GM12878 (cell line): ENCODE measurements around the gene IQGAP2. TPM values are rescaled to one million over a fixed set of nuclear protein-coding genes. Genes with fewer than 3 reads are reported as not detected.

Source experiments
- ATAC-seq: fragments of 200-7000 bp; cut with Tn5 transposase; 3 replicates; pipeline ENCODE4 v1.9.1; 2020; ENCODE audit warnings: mild to moderate bottlenecking, moderate library complexity
- BruUV-seq: library from RNA; stranded (reverse); fragments of 400-500 nt; replicated peaks from 2 replicates; lab custom pipeline; 2021; lab: Mats Ljungman, UMichigan
- CTCF ChIA-PET: fragments of 300-600 bp; sonication (Branson Sonifier 250); formaldehyde crosslinking; extraction: SDS; loops from one replicate; lab custom pipeline; 2021; ENCODE audit warnings: inconsistent platforms; lab: Yijun Ruan, JAX
- POLR2A ChIA-PET: fragments of 350-600 bp; formaldehyde crosslinking; extraction: SDS; loops from one replicate; lab custom pipeline; 2021; ENCODE audit warnings: inconsistent platforms; lab: Charles Lee
- RAD21 ChIA-PET: fragments of 300-600 bp; sonication (Branson Sonifier 250); formaldehyde crosslinking; loops from one replicate; lab custom pipeline; 2023; ENCODE audit warnings: antibody characterized with exemption; ENCODE audit not compliant: unreplicated experiment; lab: Charles Lee
- SMC1A ChIA-PET: fragments of 300-600 bp; sonication (Branson Sonifier 250); formaldehyde crosslinking; loops from one replicate; lab custom pipeline; 2023; ENCODE audit not compliant: unreplicated experiment, uncharacterized antibody; lab: Charles Lee
- DNase-seq: peaks from one replicate; pipeline ENCODE4 v3.0.0-alpha.2; 2011; ENCODE audit warnings: low read depth, low spot score
- FAIRE-seq: peaks from 3 replicates; lab custom pipeline; 2011; peaks lifted over from hg19 to GRCh38; lab: Jason Lieb, UNC
- H2AFZ ChIP-seq: 2 replicates; pipeline ENCODE4 v1.6.0; 2011; ENCODE audit warnings: low read depth, low read length, control low read depth; ENCODE audit not compliant: control insufficient read depth
- H3K27ac ChIP-seq: 2 replicates; pipeline ENCODE4 v1.5.1; 2011; ENCODE audit warnings: control low read depth; ENCODE audit not compliant: control insufficient read depth, insufficient read depth
- H3K27me3 ChIP-seq, 2 experiments: replicated peaks in 1 of 2; 2 replicates each; pipeline versions ENCODE4 v1.6.0 to v1.6.1; 2011; ENCODE audit warnings: low read length in 1 of 2; ENCODE audit not compliant: control insufficient read depth in 2 of 2, insufficient read depth in 2 of 2
- H3K36me3 ChIP-seq, 2 experiments: 2 replicates each; pipeline ENCODE4 v1.5.1; 2011; ENCODE audit warnings: low read length in 1 of 2; ENCODE audit not compliant: control insufficient read depth in 2 of 2, insufficient read depth in 2 of 2
- H3K4me1 ChIP-seq: 2 replicates; pipeline ENCODE4 v1.6.1; 2011; ENCODE audit warnings: mild to moderate bottlenecking, low read length, moderate library complexity, mixed read lengths; ENCODE audit not compliant: control insufficient read depth, insufficient read depth
- H3K4me2 ChIP-seq: 2 replicates; pipeline ENCODE4 v1.6.0; 2011; ENCODE audit warnings: control low read depth; ENCODE audit not compliant: control insufficient read depth, insufficient read depth
- H3K4me3 ChIP-seq: fragments of 200-600 bp; sonication (generic); 2 replicates; pipeline ENCODE4 v1.5.1; 2016
- H3K79me2 ChIP-seq: 2 replicates; pipeline ENCODE4 v1.6.0; 2011; ENCODE audit warnings: low read length; ENCODE audit not compliant: control insufficient read depth, insufficient read depth
- H3K9ac ChIP-seq: 2 replicates; pipeline ENCODE4 v1.8.0; 2011; ENCODE audit warnings: low read length, control low read depth, mixed read lengths; ENCODE audit not compliant: control insufficient read depth, insufficient read depth
- H3K9me3 ChIP-seq: replicated peaks from 3 replicates; pipeline ENCODE4 v1.5.1; 2011; ENCODE audit warnings: mild to moderate bottlenecking, low read length; ENCODE audit not compliant: control insufficient read depth, insufficient read depth
- H4K20me1 ChIP-seq: 2 replicates; pipeline ENCODE4 v1.6.0; 2011; ENCODE audit not compliant: control insufficient read depth, insufficient read depth
- ASH2L ChIP-seq: fragments of 300-600, 200-600 bp; sonication (generic); IDR thresholded peaks from 2 replicates; pipeline ENCODE4 v1.6.1; 2017; ENCODE audit warnings: low read depth, mild to moderate bottlenecking, borderline replicate concordance
- BMI1 ChIP-seq: fragments of 450-650 bp; IDR thresholded peaks from 2 replicates; pipeline ENCODE4 v1.6.1; 2016; ENCODE audit warnings: mild to moderate bottlenecking, moderate library complexity, borderline replicate concordance
- DPF2 ChIP-seq: fragments of 450-650 bp; IDR thresholded peaks from 2 replicates; pipeline ENCODE4 v1.6.1; 2017; ENCODE audit warnings: mild to moderate bottlenecking
- EZH2 ChIP-seq: IDR thresholded peaks from 2 replicates; pipeline ENCODE4 v1.6.1; 2012; ENCODE audit warnings: low read depth, mild to moderate bottlenecking, control low read depth, inconsistent platforms, low read length, borderline replicate concordance; ENCODE audit not compliant: control insufficient read depth
- HCFC1 ChIP-seq: fragments of 150-350 bp; IDR thresholded peaks from 2 replicates; pipeline ENCODE4 v1.6.1; 2014; ENCODE audit warnings: low read length
- MYC ChIP-seq: IDR thresholded peaks from 2 replicates; pipeline ENCODE4 v1.6.1; 2011; ENCODE audit warnings: mild to moderate bottlenecking, low read length, moderate library complexity, inconsistent platforms; ENCODE audit not compliant: insufficient read depth, insufficient replicate concordance, insufficient read length, severe bottlenecking
- SMAD5 ChIP-seq: IDR thresholded peaks from 2 replicates; pipeline ENCODE4 v1.6.1; 2016; ENCODE audit warnings: antibody characterized with exemption, low read depth
- SREBF1 ChIP-seq: IDR thresholded peaks from 2 replicates; pipeline ENCODE4 v1.6.1; 2012; ENCODE audit warnings: mild to moderate bottlenecking, low read length
- ZNF384 ChIP-seq: IDR thresholded peaks from 2 replicates; pipeline ENCODE4 v1.6.1; 2012; ENCODE audit warnings: low read depth, mild to moderate bottlenecking, low read length, improper control_type of control experiment, borderline replicate concordance
- WGBS: methylation state at CpG from one replicate; pipeline ENCODE4 v1.1.6; 2016; ENCODE audit warnings: low lambda C conversion rate; ENCODE audit not compliant: insufficient replicate concordance, insufficient coverage; ENCODE audit errors: missing lambda C conversion rate; 5-methylcytosine and 5-hydroxymethylcytosine counted together
- in situ Hi-C: fragments of 300-500 bp; cut with MboI; formaldehyde crosslinking; loops from 9 replicates; pipeline ENCODE4 v1.14.3; 2018; ENCODE audit warnings: mixed read lengths
- intact Hi-C: fragments of 100-400 bp; cut with micrococcal nuclease; formaldehyde crosslinking; loops from one replicate; pipeline ENCODE4 v1.14.2; 2022; ENCODE audit not compliant: unreplicated experiment
- polyA plus RNA-seq, 11 experiments: library from polyadenylated mRNA; depleted of rRNA in 4 of 11; unstranded in 6 of 11; stranded (reverse) in 5 of 11; fragments of >200 nt; fragmentation: Nextera tagmentation in 4 of 11; fragmentation: Illumina TruSeq in 1 of 11; extraction: Ambion mirVana in 4 of 11; extraction: Trizol in 1 of 11; gene quantifications; 1 replicate in 1 of 11; 2 replicates in 10 of 11; pipeline versions ENCODE4 v1.2.1 to v1.2.3, GENCODE V29; 2011 to 2016; ENCODE audit warnings: inconsistent platforms in 2 of 11, missing spikeins in 2 of 11, low read depth in 1 of 11
- total RNA-seq, 4 experiments: library from RNA; depleted of rRNA in 3 of 4; stranded (reverse); fragments of >200 nt in 3 of 4; fragmentation: Illumina TruSeq in 1 of 4; extraction: Trizol in 1 of 4; gene quantifications; 2 replicates each; pipeline versions ENCODE4 v1.2.1 to v1.2.3, GENCODE V29; 2013 to 2021
- TF ChIP-seq, protein P1 (sequence below): fragments of 450-650 bp; formaldehyde crosslinking; IDR thresholded peaks from 2 replicates; pipeline ENCODE4 v1.4.0; 2020; ENCODE audit warnings: mild to moderate bottlenecking, moderate library complexity
- TF ChIP-seq, protein P2 (sequence below), 3 experiments: IDR thresholded peaks in 2 of 3; conservative IDR thresholded peaks in 1 of 3; 2 replicates each; pipeline ENCODE4 v1.5.1; 2011; ENCODE audit warnings: low read depth in 3 of 3, low read length in 3 of 3, mild to moderate bottlenecking in 3 of 3, control low read depth in 2 of 3, moderate library complexity in 2 of 3, inconsistent platforms in 1 of 3, mixed read lengths in 1 of 3; ENCODE audit not compliant: control insufficient read depth in 2 of 3, insufficient read depth in 1 of 3; ENCODE audit errors: extremely low read depth in 1 of 3
- TF ChIP-seq, protein P3 (sequence below): IDR thresholded peaks from 2 replicates; pipeline ENCODE4 v1.6.1; 2012; ENCODE audit warnings: low read depth, low read length, improper control_type of control experiment
- TF ChIP-seq, protein P4 (sequence below): fragments of 450-650 bp; IDR thresholded peaks from 2 replicates; pipeline ENCODE4 v1.6.1; 2014; ENCODE audit warnings: mild to moderate bottlenecking

IQGAP2 gene
- total and polyA plus RNA-seq, 10 of the 15 experiments (the other 5 are each of a cell fraction or from before 2014, with no cell fraction given) = 14.5 to 41.4 (median 21.8) TPM

DNA sequence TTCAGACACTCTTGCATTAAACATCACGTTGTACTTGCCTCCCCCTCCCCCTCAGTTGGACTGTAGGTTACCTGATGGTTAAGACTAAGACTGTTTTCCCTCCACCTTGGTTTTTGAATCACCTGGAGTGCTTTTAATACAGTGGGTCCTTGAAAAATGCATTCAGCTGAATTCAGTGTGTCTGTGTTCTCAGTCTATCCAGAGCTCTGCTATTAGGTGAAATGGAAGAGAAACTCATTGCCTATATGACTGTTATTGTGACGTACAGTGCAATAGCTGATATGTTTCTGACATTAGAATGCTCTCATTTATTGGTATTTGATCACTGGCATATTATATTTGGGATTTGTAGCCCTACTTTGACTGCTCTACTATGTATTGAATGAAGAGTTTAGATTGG is 111.6 kb downstream of the IQGAP2 start:
- no peak overlapping the region for H3K4me3 ChIP-seq
- H3K79me2 ChIP-seq = no peaks in the 10 kb centered on the region
- H4K20me1 ChIP-seq = no peaks in the 10 kb centered on the region
- TF ChIP-seq SMAD5 (no peak), DPF2 (no peak), ASH2L (no peak), BMI1 (no peak), SREBF1 (no peak), ZNF384 (no peak), EZH2 (no peak), HCFC1 (no peak), MYC (no peak)
- TF ChIP-seq, protein P1, sequence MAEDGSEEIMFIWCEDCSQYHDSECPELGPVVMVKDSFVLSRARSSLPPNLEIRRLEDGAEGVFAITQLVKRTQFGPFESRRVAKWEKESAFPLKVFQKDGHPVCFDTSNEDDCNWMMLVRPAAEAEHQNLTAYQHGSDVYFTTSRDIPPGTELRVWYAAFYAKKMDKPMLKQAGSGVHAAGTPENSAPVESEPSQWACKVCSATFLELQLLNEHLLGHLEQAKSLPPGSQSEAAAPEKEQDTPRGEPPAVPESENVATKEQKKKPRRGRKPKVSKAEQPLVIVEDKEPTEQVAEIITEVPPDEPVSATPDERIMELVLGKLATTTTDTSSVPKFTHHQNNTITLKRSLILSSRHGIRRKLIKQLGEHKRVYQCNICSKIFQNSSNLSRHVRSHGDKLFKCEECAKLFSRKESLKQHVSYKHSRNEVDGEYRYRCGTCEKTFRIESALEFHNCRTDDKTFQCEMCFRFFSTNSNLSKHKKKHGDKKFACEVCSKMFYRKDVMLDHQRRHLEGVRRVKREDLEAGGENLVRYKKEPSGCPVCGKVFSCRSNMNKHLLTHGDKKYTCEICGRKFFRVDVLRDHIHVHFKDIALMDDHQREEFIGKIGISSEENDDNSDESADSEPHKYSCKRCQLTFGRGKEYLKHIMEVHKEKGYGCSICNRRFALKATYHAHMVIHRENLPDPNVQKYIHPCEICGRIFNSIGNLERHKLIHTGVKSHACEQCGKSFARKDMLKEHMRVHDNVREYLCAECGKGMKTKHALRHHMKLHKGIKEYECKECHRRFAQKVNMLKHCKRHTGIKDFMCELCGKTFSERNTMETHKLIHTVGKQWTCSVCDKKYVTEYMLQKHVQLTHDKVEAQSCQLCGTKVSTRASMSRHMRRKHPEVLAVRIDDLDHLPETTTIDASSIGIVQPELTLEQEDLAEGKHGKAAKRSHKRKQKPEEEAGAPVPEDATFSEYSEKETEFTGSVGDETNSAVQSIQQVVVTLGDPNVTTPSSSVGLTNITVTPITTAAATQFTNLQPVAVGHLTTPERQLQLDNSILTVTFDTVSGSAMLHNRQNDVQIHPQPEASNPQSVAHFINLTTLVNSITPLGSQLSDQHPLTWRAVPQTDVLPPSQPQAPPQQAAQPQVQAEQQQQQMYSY (CRISPR knock-in tag) = no peak
- TF ChIP-seq, protein P2, sequence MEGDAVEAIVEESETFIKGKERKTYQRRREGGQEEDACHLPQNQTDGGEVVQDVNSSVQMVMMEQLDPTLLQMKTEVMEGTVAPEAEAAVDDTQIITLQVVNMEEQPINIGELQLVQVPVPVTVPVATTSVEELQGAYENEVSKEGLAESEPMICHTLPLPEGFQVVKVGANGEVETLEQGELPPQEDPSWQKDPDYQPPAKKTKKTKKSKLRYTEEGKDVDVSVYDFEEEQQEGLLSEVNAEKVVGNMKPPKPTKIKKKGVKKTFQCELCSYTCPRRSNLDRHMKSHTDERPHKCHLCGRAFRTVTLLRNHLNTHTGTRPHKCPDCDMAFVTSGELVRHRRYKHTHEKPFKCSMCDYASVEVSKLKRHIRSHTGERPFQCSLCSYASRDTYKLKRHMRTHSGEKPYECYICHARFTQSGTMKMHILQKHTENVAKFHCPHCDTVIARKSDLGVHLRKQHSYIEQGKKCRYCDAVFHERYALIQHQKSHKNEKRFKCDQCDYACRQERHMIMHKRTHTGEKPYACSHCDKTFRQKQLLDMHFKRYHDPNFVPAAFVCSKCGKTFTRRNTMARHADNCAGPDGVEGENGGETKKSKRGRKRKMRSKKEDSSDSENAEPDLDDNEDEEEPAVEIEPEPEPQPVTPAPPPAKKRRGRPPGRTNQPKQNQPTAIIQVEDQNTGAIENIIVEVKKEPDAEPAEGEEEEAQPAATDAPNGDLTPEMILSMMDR (IDR thresholded peaks at IDR 0.05 in 2 of 3, conservative IDR thresholded peaks at IDR 0.05 in 1 of 3; ENCODE audit: control insufficient read depth in 2 of 3, extremely low read depth in 1 of 3, insufficient read depth in 1 of 3, low read depth in 3 of 3, low read length in 3 of 3) = no peak
- TF ChIP-seq, protein P3, sequence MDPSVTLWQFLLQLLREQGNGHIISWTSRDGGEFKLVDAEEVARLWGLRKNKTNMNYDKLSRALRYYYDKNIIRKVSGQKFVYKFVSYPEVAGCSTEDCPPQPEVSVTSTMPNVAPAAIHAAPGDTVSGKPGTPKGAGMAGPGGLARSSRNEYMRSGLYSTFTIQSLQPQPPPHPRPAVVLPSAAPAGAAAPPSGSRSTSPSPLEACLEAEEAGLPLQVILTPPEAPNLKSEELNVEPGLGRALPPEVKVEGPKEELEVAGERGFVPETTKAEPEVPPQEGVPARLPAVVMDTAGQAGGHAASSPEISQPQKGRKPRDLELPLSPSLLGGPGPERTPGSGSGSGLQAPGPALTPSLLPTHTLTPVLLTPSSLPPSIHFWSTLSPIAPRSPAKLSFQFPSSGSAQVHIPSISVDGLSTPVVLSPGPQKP = no peak
- TF ChIP-seq, protein P4, sequence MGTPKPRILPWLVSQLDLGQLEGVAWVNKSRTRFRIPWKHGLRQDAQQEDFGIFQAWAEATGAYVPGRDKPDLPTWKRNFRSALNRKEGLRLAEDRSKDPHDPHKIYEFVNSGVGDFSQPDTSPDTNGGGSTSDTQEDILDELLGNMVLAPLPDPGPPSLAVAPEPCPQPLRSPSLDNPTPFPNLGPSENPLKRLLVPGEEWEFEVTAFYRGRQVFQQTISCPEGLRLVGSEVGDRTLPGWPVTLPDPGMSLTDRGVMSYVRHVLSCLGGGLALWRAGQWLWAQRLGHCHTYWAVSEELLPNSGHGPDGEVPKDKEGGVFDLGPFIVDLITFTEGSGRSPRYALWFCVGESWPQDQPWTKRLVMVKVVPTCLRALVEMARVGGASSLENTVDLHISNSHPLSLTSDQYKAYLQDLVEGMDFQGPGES = no peak
- in situ Hi-C loops (no loop called here), intact Hi-C loops (no loop called here)
- ChIA-PET CTCF (interaction anchor here (0.6 to 0.8 kb wide), 2 partner anchors 13 to 14 kb away, joined by 3 to 4 read pairs; no protein-coding TSS in a partner anchor), RAD21 (interaction anchor here (0.6 kb wide), 1 partner anchor 260 kb away, joined by 3 read pairs; no protein-coding TSS in a partner anchor), SMC1A (no interaction called here), POLR2A (interaction anchor here (1.0 kb wide), 1 partner anchor 14 kb away, joined by 4 read pairs; no protein-coding TSS in a partner anchor)
- H3K4me1 ChIP-seq = no peaks in the 10 kb centered on the region
- DNase-seq = no peak
- no TSS peak for BruUV-seq
- ATAC-seq = no peak
- no peak overlapping the region for H3K4me2 ChIP-seq
- 53% methylated on average over 2 of the region's 2 CpGs for WGBS
- H2AFZ ChIP-seq = no peak overlapping the region
- FAIRE-seq = peak; percentile 64
- H3K9me3 ChIP-seq = no peaks in the 10 kb centered on the region; the same call in 2 of the 3 replicates
- H3K27me3 ChIP-seq = no peaks in the 10 kb centered on the region
- H3K36me3 ChIP-seq = no peaks in the 10 kb centered on the region
- H3K27ac ChIP-seq = no peak overlapping the region
- H3K9ac ChIP-seq = no peak overlapping the region
